Measurements from ENCODE around the gene MITF. TPM values are rescaled to one million over a fixed set of nuclear protein-coding genes. Genes with fewer than 3 reads are reported as not detected.

The MITF gene
- total RNA-seq, 1 donor from 2014 or later: 5.7 TPM

GRCh38 chr3:69710153-69710977 is 28.9 kb upstream of the MITF start:
- Mint-ChIP-seq H3K9me3 (ENCODE audit: low read depth) (no peaks in the 10 kb centered on the region), H3K27ac (ENCODE audit: unreplicated experiment) (peak overlapping the region; percentile 42), H3K27me3 (ENCODE audit: low read depth) (no peaks in the 10 kb centered on the region), H3K4me3 (ENCODE audit: unreplicated experiment) (no peak overlapping the region), H3K4me1 (ENCODE audit: low read depth) (peaks cover 11% of the 10 kb centered on the region), H3K36me3 (ENCODE audit: low read depth) (no peaks in the 10 kb centered on the region)
- no peak for DNase-seq (ENCODE audit: low spot score)
- no peak for TF ChIP-seq CTCF (IDR thresholded peaks at IDR 0.05)

DNA sequence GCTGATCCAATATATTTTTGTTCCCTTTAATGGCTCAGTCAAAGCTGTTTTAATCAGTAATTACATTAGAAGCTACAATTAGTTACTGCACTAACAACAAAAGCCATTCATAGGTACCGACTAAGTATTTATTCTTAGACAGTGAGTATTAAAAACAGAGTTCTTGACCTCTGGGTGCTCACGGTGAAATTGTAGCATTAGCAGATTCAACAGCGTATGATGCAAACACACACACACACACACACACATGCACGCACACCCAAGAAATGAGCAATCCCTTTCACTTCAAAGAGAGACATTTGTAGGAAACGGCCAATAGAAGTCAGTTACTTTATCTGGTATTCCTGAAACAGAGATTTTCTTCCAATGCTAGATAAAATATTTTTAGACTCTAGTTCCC is 27.0 kb upstream of the MITF start:
- H3K36me3 Mint-ChIP-seq (ENCODE audit: low read depth): no peaks in the 10 kb centered on the region
- no peak for TF ChIP-seq CTCF (IDR thresholded peaks at IDR 0.05)
- no peak overlapping the region for H3K4me3 Mint-ChIP-seq (ENCODE audit: unreplicated experiment)
- H3K27me3 Mint-ChIP-seq (ENCODE audit: low read depth): no peaks in the 10 kb centered on the region
- no peaks in the 10 kb centered on the region for H3K9me3 Mint-ChIP-seq (ENCODE audit: low read depth)
- no peak for DNase-seq (ENCODE audit: low spot score)
- peaks cover 11% of the 10 kb centered on the region for H3K4me1 Mint-ChIP-seq (ENCODE audit: low read depth)
- H3K27ac Mint-ChIP-seq (ENCODE audit: unreplicated experiment): no peak overlapping the region

DNA sequence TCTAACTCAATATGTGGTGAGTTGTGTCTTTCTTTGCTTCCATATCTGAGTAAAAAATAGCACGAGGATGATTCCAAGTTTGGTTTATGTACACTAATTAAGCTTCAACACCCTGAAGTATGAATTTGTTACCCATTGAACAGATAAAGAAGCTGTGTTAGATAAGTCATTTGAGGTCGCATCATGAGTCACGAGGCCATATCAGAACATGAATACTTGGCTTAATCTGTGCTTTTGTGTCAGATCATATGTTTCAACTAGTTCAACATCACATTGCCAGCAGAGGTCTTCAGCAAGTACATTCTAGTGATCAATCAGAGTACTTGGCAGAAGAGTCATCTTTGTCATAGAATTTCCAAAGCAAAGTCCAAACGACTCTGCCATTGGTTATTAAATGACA is 26.3 kb upstream of the MITF start:
- no peaks in the 10 kb centered on the region for H3K9me3 Mint-ChIP-seq (ENCODE audit: low read depth)
- no peaks in the 10 kb centered on the region for H3K27me3 Mint-ChIP-seq (ENCODE audit: low read depth)
- peaks cover 11% of the 10 kb centered on the region for H3K4me1 Mint-ChIP-seq (ENCODE audit: low read depth)
- H3K36me3 Mint-ChIP-seq (ENCODE audit: low read depth): no peaks in the 10 kb centered on the region
- no peak for TF ChIP-seq CTCF (IDR thresholded peaks at IDR 0.05)
- no peak overlapping the region for H3K27ac Mint-ChIP-seq (ENCODE audit: unreplicated experiment)
- no peak for DNase-seq (ENCODE audit: low spot score)
- H3K4me3 Mint-ChIP-seq (ENCODE audit: unreplicated experiment): no peak overlapping the region

DNA sequence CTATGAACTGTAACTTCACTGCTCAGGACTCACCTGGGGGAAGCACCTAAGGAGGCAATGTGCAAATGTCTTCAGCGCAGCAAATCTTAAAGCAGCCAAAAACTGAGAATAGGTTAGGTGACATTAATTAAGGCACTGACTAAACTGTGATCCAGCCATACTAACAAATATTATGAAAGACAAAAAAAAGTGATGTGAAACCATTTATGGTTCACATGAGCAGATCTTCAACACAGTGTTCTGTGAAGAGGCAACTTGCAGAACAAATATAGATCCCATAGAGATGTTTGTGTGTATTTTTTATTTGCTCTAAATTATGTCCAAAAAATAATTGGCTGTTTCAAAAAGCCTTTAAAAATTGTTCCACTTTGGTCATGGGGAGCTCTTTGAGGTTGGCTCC is 24.1 kb upstream of the MITF start:
- Mint-ChIP-seq H3K27me3 (ENCODE audit: low read depth) (no peaks in the 10 kb centered on the region), H3K9me3 (ENCODE audit: low read depth) (no peaks in the 10 kb centered on the region), H3K27ac (ENCODE audit: unreplicated experiment) (no peak overlapping the region), H3K4me3 (ENCODE audit: unreplicated experiment) (no peak overlapping the region), H3K36me3 (ENCODE audit: low read depth) (no peaks in the 10 kb centered on the region), H3K4me1 (ENCODE audit: low read depth) (peaks cover 4% of the 10 kb centered on the region)
- DNase-seq (ENCODE audit: low spot score): no peak
- TF ChIP-seq CTCF (IDR thresholded peaks at IDR 0.05): no peak

GRCh38 chr3:69716119-69716518 is 23.1 kb upstream of the MITF start:
- Mint-ChIP-seq H3K9me3 (ENCODE audit: low read depth) (no peaks in the 10 kb centered on the region), H3K27me3 (ENCODE audit: low read depth) (no peaks in the 10 kb centered on the region), H3K27ac (ENCODE audit: unreplicated experiment) (no peak overlapping the region), H3K4me3 (ENCODE audit: unreplicated experiment) (no peak overlapping the region), H3K36me3 (ENCODE audit: low read depth) (no peaks in the 10 kb centered on the region), H3K4me1 (ENCODE audit: low read depth) (no peaks in the 10 kb centered on the region)
- no peak for TF ChIP-seq CTCF (IDR thresholded peaks at IDR 0.05)
- no peak for DNase-seq (ENCODE audit: low spot score)
